D721Med (cell line): ENCODE measurements around the gene HIRA.
"Not testable (repeated sequence)": the region's sequence is repeated elsewhere in the genome, so short reads cannot be mapped to it uniquely, and the experiment has no call there.

Source experiments
- DNase-seq: peaks from one replicate; pipeline ENCODE4 v3.0.0; 2011; ENCODE audit warnings: low spot score; ENCODE audit not compliant: insufficient read length
- FAIRE-seq: peaks from 2 replicates; lab custom pipeline; 2011; peaks lifted over from hg19 to GRCh38; lab: Jason Lieb, UNC
- CTCF ChIP-seq: IDR thresholded peaks from 2 replicates; pipeline ENCODE4 v1.5.1; 2012; ENCODE audit warnings: mild to moderate bottlenecking, control low read depth; ENCODE audit not compliant: insufficient read depth; ENCODE audit errors: missing control alignments

HIRA gene

GRCh38 chr22:19336133-19337075 is 95.1 kb downstream of the HIRA start:
- FAIRE-seq (no peak), DNase-seq (no peak)
- no peak for TF ChIP-seq CTCF

GRCh38 chr22:19331975-19332374 is 99.6 kb downstream of the HIRA start:
- no peak for TF ChIP-seq CTCF
- no peak for FAIRE-seq
- DNase-seq: no peak

- FAIRE-seq: no peak
- TF ChIP-seq CTCF: no peak
- DNase-seq: no peak
Measured at GRCh38 chr22:19331474-19331873, 100.1 kb downstream of the HIRA start.

- TF ChIP-seq CTCF: no peak
- no peak for FAIRE-seq
Measured at GRCh38 chr22:19330865-19331418, 100.6 kb downstream of the HIRA start.

GRCh38 chr22:19330205-19330604 is 101.3 kb downstream of the HIRA start:
- FAIRE-seq, DNase-seq: not testable (repeated sequence)

More at GRCh38 chr22:19330865-19331418, 100.6 kb downstream of the HIRA start:
- no peak for DNase-seq

- DNase-seq: no peak
- TF ChIP-seq CTCF: no peak
- no peak for FAIRE-seq
Measured at GRCh38 chr22:19329454-19329853, 102.1 kb downstream of the HIRA start.

GRCh38 chr22:19325296-19325948 is 106.1 kb downstream of the HIRA start:
- no peak for TF ChIP-seq CTCF
- DNase-seq (no peak), FAIRE-seq (no peak)

GRCh38 chr22:19323420-19323819 is 108.1 kb downstream of the HIRA start:
- not testable (repeated sequence) for DNase-seq, FAIRE-seq
